Upper lobe of left lung (tissue), 4 donors: Measurements from ENCODE around the gene OVCH1.

ENCODE experiments used
- EP300 ChIP-seq, 4 donors: sonication (generic); formaldehyde crosslinking; IDR thresholded peaks; one replicate each; pipeline ENCODE4 v1.5.1; 2017; ENCODE audit warnings: antibody characterized with exemption in 4 of 4, control low read depth in 2 of 4
- POLR2A ChIP-seq, 4 donors: fragments of 450-650 bp; IDR thresholded peaks; one replicate each; pipeline ENCODE4 v1.5.1; 2016 to 2017; ENCODE audit warnings: antibody characterized with exemption in 4 of 4, mild to moderate bottlenecking in 2 of 4
- POLR2AphosphoS5 ChIP-seq, 2 donors: sonication (generic); formaldehyde crosslinking; IDR thresholded peaks; one replicate each; pipeline ENCODE4 v1.5.1; 2017; ENCODE audit warnings: antibody characterized with exemption in 2 of 2
- TF ChIP-seq, protein P1 (sequence below), 6 experiments: fragments of 450-650 bp in 4 of 6; fragments of 200-600 bp in 2 of 6; sonication (generic) in 2 of 6; IDR thresholded peaks; one replicate each; pipeline ENCODE4 v1.5.1; 2016 to 2019; ENCODE audit warnings: antibody characterized with exemption in 6 of 6

GRCh38 chr12:29431513-29431912 lies 66.0 kb downstream of the OVCH1 start:
- TF ChIP-seq POLR2AphosphoS5 (IDR thresholded peaks at IDR 0.05) (no peak), POLR2A (IDR thresholded peaks at IDR 0.05) (no peak), EP300 (IDR thresholded peaks at IDR 0.05) (no peak)
- TF ChIP-seq, protein P1, sequence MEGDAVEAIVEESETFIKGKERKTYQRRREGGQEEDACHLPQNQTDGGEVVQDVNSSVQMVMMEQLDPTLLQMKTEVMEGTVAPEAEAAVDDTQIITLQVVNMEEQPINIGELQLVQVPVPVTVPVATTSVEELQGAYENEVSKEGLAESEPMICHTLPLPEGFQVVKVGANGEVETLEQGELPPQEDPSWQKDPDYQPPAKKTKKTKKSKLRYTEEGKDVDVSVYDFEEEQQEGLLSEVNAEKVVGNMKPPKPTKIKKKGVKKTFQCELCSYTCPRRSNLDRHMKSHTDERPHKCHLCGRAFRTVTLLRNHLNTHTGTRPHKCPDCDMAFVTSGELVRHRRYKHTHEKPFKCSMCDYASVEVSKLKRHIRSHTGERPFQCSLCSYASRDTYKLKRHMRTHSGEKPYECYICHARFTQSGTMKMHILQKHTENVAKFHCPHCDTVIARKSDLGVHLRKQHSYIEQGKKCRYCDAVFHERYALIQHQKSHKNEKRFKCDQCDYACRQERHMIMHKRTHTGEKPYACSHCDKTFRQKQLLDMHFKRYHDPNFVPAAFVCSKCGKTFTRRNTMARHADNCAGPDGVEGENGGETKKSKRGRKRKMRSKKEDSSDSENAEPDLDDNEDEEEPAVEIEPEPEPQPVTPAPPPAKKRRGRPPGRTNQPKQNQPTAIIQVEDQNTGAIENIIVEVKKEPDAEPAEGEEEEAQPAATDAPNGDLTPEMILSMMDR (IDR thresholded peaks at IDR 0.05), result no peak
